NCI-H2227 (cell line): Measurements from ENCODE around the gene ADGRE1.

Experiments used
- DNase-seq: peaks from one replicate; lab custom pipeline; 2025; ENCODE audit not compliant: unreplicated experiment; lab: John Stamatoyannopoulos, UW

ADGRE1 gene

GRCh38 chr19:6955082-6955481 is 67.7 kb downstream of the ADGRE1 start:
- no peak for DNase-seq

- no peak for DNase-seq
Measured at GRCh38 chr19:6956573-6956972, 69.2 kb downstream of the ADGRE1 start.

GRCh38 chr19:6958791-6959190 is 71.4 kb downstream of the ADGRE1 start:
- no peak for DNase-seq

- no peak for DNase-seq
Measured at GRCh38 chr19:6963244-6963852, 76.0 kb downstream of the ADGRE1 start.

GRCh38 chr19:6963937-6964336 is 76.6 kb downstream of the ADGRE1 start:
- no peak for DNase-seq

- no peak for DNase-seq
Measured at GRCh38 chr19:6967967-6968366, 80.6 kb downstream of the ADGRE1 start.

GRCh38 chr19:6969490-6969889 is 82.1 kb downstream of the ADGRE1 start:
- DNase-seq, result no peak

- DNase-seq, result no peak
Measured at GRCh38 chr19:6970021-6970420, 82.6 kb downstream of the ADGRE1 start.

GRCh38 chr19:6970443-6970842 is 83.1 kb downstream of the ADGRE1 start:
- no peak for DNase-seq

GRCh38 chr19:6971366-6971765 is 84.0 kb downstream of the ADGRE1 start:
- DNase-seq, result no peak

- DNase-seq, result no peak
Measured at GRCh38 chr19:6976197-6976596, 88.8 kb downstream of the ADGRE1 start.

- no peak for DNase-seq
Measured at GRCh38 chr19:6979399-6979798, 92.0 kb downstream of the ADGRE1 start.

- no peak for DNase-seq
Measured at GRCh38 chr19:6983448-6983847, 96.1 kb downstream of the ADGRE1 start.

GRCh38 chr19:6987850-6988249 is 100.5 kb downstream of the ADGRE1 start:
- DNase-seq, result no peak

GRCh38 chr19:6988257-6988656 is 100.9 kb downstream of the ADGRE1 start:
- DNase-seq, result no peak
